RWPE1 (cell line): ENCODE results near the gene MAEA.
A peak's percentile ranks its signal among the peaks of the same experiment; 100 is the strongest.
"Not testable (repeated sequence)": the region's sequence is repeated elsewhere in the genome, so short reads cannot be mapped to it uniquely, and the experiment has no call there.

ENCODE experiments used
- CTCF ChIA-PET: fragments of 350-600 bp; sonication (Branson Sonifier 250); formaldehyde crosslinking; extraction: SDS; loops from one replicate; lab custom pipeline; 2021; lab: Yijun Ruan, JAX
- POLR2A ChIA-PET: fragments of 400-600 bp; formaldehyde crosslinking; extraction: SDS; loops from one replicate; lab custom pipeline; 2020; ENCODE audit warnings: antibody characterized with exemption; ENCODE audit not compliant: low non-redundant PET; lab: Yijun Ruan, JAX
- DNase-seq: peaks from one replicate; pipeline ENCODE4 v3.0.0; 2012; ENCODE audit warnings: low spot score
- H3K27ac ChIP-seq: fragments of 450-650 bp; 2 replicates; pipeline ENCODE4 v1.5.1; 2017
- CTCF ChIP-seq: fragments of 450-650 bp; conservative IDR thresholded peaks from 2 replicates; pipeline ENCODE4 v1.5.1; 2017; ENCODE audit warnings: low read depth, mild to moderate bottlenecking

Gene MAEA

GRCh38 chr4:1321486-1321885 lies 31.8 kb downstream of the MAEA start:
- CTCF ChIA-PET = no interaction called here
- POLR2A ChIA-PET = no interaction called here
- no peak for TF ChIP-seq CTCF
- H3K27ac ChIP-seq = peak overlapping the region; percentile 80
- DNase-seq = no peak

DNA sequence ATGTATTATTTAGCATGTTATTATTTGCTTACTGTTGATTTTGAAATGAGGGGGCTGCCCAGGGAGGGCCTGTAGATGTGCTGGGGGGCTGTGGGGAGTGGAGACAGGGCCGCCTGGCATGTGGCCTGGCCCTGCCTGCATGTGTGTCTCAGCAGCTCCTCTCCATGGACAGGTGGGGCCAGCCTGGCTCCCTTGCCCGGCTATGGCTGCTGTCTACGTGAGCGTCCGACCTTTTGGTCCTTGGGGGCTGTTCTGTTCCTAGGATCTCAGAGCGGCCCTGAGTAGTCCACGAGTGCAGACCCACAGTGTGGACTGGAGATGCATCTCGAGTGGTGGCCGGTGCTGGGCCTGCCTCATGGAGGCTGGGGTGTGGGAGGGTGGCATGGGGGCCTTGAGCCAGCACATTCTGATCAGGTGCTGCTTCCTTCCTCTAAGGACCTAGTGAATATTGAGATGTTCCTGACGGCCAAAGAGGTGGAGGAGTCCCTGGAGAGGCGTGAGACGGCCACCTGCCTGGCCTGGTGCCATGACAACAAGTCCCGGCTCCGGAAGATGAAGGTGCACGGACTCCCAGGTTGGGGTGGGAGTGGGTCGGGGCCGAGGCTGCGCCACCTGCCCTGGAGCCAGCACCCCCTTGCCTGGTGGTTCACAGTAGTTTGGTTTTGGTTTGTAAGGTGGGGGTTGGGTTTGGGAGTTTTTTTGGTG lies 32.4 kb downstream of the MAEA start:
- DNase-seq = no peak
- no peak for TF ChIP-seq CTCF
- ChIA-PET CTCF (no interaction called here), POLR2A (no interaction called here)
- peak overlapping the region; percentile 80 for H3K27ac ChIP-seq

- CTCF ChIA-PET = no interaction called here
- H3K27ac ChIP-seq = peak overlapping the region; percentile 80
- no peak for TF ChIP-seq CTCF
- no peak for DNase-seq
- POLR2A ChIA-PET = no interaction called here
Measured at GRCh38 chr4:1323280-1323634, 33.6 kb downstream of the MAEA start.

GRCh38 chr4:1323635-1324442 lies 34.1 kb downstream of the MAEA start:
- DNase-seq = peak; percentile 64
- H3K27ac ChIP-seq = peak overlapping the region; percentile 80
- ChIA-PET POLR2A (no interaction called here), CTCF (no interaction called here)
- TF ChIP-seq CTCF = no peak

DNA sequence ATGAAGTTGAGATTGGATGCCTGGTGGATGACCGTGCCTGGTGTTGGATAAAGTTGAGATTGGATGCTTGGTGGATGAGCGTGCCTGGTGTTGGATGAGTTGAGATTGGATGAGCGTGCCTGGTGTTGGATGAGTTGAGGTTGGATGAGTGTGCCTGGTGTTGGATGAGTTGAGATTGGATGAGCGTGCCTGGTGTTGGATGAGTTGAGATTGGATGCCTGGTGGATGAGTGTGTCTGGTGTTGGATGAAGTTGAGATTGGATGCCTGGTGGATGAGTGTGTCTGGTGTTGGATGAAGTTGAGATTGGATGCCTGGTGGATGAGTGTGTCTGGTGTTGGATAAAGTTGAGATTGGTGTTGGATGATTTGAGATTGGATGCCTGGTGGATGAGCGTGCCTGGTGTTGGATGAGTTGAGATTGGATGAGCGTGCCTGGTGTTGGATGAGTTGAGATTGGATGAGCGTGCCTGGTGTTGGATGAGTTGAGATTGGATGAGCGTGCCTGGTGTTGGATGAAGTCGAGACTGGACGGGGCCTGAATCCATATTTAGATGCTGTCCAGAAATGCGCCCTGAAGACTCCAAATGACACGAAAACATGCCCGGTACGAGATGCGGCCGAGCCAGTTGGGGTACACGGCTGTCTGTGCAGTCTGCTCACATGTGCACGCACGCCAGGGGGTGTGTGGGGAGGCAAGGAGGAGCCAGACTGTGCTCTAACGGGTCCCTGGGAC lies 34.9 kb downstream of the MAEA start:
- POLR2A ChIA-PET, CTCF ChIA-PET, DNase-seq: not testable (repeated sequence)
- peak overlapping the region; percentile 80; the same call in 1 of the 2 replicates for H3K27ac ChIP-seq

GRCh38 chr4:1325176-1325480 lies 35.4 kb downstream of the MAEA start:
- no peak for TF ChIP-seq CTCF
- CTCF ChIA-PET = no interaction called here
- no peak for DNase-seq
- H3K27ac ChIP-seq = peak overlapping the region; percentile 80; the same call in 1 of the 2 replicates
- POLR2A ChIA-PET = no interaction called here
